Colon (tissue), 2 donors: ENCODE results near the gene BEST2.
"Not testable (repeated sequence)": the region's sequence is repeated elsewhere in the genome, so short reads cannot be mapped to it uniquely, and the experiment has no call there.

ENCODE experiments used
- FAIRE-seq: peaks from 2 replicates; lab custom pipeline; 2012; peaks lifted over from hg19 to GRCh38; lab: Jason Lieb, UNC
- donor health status: control.
- donor health status: control.

Gene BEST2

GRCh38 chr19:12787458-12787857, 35.9 kb downstream of the BEST2 start:
- no peak for FAIRE-seq

GRCh38 chr19:12788042-12788681, 36.6 kb downstream of the BEST2 start:
- no peak for FAIRE-seq

DNA sequence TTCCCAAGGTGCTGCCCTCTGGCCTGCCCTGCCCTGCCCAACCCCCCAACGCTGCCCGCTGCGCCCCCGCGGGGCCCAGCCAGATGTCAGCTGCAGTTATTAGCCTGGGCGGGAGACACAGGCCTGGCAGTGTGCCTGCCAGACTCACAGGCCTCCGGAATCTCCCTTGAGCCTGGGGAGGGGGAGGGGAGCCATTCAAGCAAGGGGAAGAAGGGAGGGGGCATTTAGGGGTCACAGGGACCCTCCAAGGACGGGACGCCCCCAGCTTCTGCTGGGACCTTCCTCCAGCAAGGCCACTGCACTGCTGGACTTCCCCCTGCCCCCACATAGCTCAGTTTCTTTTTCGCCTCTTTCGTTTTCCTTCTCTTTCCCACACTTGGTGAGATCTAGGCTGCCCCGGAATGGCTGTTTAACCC, 37.1 kb downstream of the BEST2 start:
- no peak for FAIRE-seq

DNA sequence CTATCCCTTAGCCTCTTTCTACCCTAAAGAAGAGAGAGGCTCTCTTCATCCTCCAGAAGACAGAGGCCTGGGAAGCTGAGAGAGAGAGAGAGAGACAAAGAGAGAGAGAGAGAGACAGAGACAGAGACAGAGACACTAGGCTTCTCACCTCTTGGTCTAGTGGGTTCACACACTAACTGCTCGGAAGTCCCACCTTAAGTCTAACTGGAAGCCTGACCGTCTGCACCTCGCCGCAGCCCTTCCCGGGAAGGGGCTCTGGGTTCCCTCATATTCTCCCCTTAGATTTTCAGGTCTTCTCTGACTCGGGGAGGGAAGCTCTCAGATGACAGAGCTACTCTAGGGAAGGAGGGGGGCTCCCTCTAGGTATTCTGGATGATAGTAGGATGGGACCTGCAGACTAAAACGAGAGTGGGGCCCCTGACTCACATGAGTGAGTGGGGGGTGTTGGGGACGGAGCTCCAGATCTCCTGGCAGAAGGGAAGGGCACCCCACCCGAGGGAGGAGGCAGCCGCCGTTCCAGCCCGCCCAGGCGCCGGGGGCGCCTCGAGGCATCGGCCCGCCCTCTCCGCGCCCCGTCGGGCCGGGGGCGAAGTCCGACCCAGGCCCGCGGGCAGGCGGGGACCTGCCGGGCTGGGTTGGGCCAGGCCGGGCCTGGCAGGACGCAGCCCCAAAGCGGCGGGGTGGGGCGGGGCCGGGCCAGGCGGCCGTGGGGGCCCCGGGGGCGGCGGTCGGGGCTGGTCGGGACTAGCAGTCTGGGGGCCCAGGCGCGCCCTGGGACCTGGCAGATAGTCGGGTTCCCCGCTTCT, 37.7 kb downstream of the BEST2 start:
- no peak for FAIRE-seq

- no peak for FAIRE-seq
These were observed 38.5 kb downstream of the BEST2 start for GRCh38 chr19:12789904-12790619.

- no peak for FAIRE-seq
These were observed 39.2 kb downstream of the BEST2 start for GRCh38 chr19:12790628-12791344.

DNA sequence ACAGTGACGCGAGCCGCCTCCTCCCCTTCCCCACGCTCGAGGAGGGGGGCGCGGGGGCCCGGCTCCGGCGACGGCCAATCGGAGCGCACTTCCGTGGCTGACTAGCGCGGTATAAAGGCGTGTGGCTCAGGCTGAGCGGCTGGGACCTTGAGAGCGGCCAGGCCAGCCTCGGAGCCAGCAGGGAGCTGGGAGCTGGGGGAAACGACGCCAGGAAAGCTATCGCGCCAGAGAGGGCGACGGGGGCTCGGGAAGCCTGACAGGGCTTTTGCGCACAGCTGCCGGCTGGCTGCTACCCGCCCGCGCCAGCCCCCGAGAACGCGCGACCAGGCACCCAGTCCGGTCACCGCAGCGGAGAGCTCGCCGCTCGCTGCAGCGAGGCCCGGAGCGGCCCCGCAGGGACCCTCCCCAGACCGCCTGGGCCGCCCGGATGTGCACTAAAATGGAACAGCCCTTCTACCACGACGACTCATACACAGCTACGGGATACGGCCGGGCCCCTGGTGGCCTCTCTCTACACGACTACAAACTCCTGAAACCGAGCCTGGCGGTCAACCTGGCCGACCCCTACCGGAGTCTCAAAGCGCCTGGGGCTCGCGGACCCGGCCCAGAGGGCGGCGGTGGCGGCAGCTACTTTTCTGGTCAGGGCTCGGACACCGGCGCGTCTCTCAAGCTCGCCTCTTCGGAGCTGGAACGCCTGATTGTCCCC, 39.9 kb downstream of the BEST2 start, which contains the start of gene JUNB:
JUNB (plus strand) TSS at position 142 of the 706 bp plus-strand sequence; CDS start at position 428, 286 bp downstream.
- no peak for FAIRE-seq

GRCh38 chr19:12792051-12792852, 40.7 kb downstream of the BEST2 start:
- FAIRE-seq: no peak

DNA sequence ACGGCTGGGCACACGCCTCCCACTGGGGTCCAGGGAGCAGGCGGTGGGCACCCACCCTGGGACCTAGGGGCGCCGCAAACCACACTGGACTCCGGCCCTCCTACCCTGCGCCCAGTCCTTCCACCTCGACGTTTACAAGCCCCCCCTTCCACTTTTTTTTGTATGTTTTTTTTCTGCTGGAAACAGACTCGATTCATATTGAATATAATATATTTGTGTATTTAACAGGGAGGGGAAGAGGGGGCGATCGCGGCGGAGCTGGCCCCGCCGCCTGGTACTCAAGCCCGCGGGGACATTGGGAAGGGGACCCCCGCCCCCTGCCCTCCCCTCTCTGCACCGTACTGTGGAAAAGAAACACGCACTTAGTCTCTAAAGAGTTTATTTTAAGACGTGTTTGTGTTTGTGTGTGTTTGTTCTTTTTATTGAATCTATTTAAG, 41.3 kb downstream of the BEST2 start:
- no peak for FAIRE-seq

- FAIRE-seq: no peak
These were observed 42.0 kb downstream of the BEST2 start for GRCh38 chr19:12793290-12794195.

DNA sequence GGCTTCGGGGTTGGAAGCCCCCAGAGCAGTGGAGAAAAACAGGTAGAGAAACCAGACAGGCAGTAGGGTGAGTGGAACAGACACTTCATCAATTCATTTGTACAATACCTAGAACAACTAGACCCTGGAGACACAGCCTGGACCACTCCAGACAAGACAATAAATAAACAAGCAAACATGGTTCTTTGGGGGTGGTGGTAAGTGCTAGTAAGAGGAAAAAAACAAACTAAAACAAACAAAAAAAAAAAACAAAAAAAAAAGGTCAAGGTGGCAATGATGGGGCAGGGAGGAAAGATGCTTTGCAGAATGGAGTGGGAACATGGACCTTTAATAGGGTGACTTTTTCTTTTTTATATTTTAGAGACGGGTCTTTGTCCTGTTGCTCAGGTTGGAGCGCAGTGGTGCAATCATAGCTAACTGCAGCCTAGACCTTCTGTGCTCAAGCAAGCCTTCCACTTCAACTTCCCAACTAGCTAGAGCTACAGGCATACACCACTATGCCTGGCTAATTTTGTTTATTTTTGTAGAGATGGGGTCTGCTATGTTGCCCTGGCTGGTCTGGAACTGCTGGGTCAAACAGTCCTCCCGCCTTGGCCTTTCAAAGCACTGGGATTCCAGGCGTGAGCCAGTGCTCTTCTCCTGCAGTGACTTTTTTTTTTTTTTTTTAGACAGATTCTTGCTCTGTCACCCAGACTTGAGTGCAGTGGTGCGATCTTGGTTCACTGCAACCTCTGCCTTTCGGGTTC, 42.8 kb downstream of the BEST2 start:
- no peak for FAIRE-seq

GRCh38 chr19:12794971-12795381, 43.4 kb downstream of the BEST2 start:
- FAIRE-seq: no peak

DNA sequence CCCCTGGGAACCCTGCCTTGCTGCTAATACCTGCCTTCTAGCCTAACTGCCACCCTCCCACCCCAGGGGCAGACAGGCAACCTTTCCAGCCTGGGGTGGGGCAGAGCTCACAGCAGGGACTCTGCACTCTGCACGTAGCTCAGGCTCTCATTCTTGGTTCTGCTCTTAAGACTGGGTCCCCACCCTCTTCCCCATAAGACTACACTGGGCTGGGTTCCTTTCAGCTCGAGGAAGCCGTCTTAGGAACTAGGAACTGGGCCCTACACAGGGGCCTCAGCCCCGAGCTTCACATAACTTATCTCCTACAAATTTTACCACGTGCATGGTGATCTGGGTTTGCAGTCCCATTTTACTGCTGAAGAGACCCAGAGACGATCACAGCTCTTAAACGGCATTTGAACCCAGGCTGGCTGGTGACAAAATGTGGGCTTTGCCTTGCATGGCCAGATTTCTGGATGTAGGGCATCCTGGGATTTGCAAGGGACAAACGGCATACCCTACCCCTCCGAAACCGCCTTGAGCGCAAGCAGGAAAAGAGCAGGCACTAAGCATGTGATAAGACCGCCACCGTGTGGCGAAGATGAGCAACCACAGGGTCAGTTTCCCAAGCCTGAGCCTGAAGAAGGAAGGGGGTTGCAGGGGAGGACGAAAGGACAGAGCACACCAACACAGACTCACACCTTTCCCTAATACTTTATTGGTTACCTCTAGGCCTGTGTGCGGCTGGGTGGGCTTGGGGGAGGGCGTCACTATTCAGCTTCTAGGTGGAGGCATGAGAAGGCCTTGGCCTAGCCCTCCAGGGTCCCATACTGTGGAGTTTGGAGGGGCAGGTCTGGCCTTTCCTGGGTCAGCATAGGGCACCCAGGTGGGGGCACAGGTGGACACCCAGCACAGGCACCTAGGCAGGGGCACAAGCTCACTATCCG, 44.8 kb downstream of the BEST2 start:
- no peak for FAIRE-seq

DNA sequence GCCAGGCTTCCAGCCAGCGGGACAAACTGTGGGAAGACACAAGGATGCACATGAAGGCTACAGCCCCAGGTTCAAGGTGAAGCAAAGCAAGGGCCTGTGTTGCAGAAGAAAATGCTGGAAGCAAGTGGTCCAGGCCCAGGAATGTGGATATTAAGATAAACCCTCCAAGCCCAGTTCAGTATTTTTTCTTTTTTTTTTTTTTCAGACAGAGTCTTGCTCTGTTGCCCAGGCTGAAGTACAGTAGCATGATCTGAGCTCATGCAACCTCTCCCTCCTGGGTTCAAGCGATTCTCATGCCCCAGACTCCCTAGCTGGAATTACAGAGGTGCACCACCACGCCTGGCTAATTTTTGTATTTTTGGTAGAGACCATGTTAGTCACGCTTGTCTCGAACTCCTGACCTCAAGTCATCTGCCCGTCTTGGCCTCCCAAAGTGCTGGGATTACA, 45.6 kb downstream of the BEST2 start:
- FAIRE-seq: no peak

DNA sequence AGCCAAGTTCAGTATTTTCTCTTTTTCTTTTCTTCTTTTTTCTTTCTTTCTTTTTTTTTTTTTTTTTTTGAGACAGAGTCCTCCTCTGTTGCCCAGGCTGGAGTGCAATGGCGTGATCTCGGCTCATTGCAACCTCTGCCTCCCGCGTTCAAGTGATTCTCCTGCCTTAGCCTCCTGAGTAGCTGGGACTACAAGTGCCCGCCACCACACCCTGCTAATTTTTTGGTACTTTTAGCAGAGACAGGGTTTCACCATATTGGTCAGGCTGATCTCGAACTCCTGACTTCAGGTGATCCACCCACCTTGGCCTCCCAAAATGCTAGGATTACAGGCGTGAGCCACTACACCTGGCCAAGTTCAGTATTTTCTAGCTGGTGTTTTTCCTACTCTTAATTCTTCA, 46.0 kb downstream of the BEST2 start:
- FAIRE-seq: not testable (repeated sequence)

DNA sequence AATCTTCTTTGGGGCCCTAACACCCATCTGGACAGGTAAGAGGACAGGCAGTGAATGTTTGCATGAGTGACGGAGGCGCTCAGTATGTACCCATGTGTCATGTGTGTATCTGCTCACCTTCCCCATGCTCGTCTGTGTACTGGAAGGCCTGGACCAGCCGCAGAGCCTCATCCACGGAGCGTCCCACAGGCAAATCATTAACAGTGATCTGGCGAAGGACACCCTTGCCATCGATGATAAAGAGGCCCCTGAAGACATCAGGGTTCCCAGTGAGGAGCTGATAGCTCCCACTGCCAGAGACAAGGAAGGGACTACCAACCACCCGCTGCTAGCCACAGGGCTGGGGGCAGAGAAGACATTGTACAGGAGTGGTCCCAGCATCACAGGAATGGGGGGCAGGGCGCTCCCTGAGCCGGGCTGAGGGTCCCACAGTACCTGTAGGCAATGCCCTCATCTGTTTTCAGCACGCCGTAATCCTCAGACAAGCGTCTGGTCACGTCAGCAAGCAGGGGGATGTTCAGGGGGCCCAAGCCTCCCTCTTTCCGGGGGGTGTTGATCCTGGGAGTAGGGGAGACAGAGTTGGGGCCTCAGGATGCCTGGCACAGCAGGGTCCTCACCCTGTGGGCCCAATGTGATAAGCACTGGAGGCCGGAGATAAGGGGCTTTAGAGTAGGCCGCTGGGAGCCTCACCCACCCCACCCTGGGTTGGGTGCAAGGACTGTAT, 48.3 kb downstream of the BEST2 start:
- no peak for FAIRE-seq

GRCh38 chr19:12800466-12800770, 48.8 kb downstream of the BEST2 start:
- no peak for FAIRE-seq
